HG02938 (cell line): ENCODE results near the gene HES7.

Experiments used
- ATAC-seq: cut with Tn5 transposase; IDR thresholded peaks from one replicate; pipeline ENCODE4 v1.9.1; 2021; ENCODE audit warnings: mild to moderate bottlenecking, moderate library complexity; ENCODE audit not compliant: unreplicated experiment

The HES7 gene

DNA sequence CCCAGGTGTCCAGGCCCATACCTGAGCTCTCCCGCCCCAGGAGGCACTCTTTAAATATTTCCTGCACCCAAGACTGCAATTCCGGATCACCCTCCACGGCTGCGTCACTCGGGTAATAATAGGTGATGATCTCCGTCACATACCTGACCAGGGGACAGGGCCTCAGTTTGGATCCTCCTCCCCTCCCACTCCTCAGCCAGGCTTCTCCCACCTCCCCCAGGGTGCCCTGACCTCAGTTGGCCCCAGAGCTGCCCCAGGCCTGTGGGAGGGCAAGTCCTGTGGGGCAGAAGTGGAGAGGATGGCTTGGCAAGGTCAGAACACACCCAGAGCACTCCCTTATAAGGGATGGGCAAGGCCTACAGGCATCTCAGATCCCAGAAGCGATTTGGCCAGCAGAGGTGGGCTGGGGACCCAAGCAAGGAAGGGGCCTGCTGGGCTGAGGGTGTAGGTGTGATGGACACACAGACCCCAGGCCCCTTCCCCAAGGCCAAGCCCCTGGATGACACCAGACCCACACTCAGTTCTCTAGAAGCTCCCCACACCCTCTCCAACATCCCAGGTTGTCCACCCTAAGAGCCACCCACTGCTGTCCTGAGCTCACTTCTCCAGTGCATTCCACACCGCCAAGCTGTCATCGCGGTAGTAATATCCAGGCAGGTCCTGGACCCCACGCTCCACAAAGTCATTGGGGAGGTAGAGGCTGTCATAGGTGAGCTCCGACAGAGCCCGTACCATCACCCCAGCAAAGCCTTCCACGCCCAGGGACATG lies 48.1 kb downstream of the HES7 start:
- no peak for ATAC-seq

- ATAC-seq = no peak
Measured at GRCh38 chr17:8075081-8075480, 48.8 kb downstream of the HES7 start.

GRCh38 chr17:8074554-8074953 lies 49.4 kb downstream of the HES7 start:
- ATAC-seq = no peak

GRCh38 chr17:8073627-8074484 lies 50.0 kb downstream of the HES7 start:
- no peak for ATAC-seq

DNA sequence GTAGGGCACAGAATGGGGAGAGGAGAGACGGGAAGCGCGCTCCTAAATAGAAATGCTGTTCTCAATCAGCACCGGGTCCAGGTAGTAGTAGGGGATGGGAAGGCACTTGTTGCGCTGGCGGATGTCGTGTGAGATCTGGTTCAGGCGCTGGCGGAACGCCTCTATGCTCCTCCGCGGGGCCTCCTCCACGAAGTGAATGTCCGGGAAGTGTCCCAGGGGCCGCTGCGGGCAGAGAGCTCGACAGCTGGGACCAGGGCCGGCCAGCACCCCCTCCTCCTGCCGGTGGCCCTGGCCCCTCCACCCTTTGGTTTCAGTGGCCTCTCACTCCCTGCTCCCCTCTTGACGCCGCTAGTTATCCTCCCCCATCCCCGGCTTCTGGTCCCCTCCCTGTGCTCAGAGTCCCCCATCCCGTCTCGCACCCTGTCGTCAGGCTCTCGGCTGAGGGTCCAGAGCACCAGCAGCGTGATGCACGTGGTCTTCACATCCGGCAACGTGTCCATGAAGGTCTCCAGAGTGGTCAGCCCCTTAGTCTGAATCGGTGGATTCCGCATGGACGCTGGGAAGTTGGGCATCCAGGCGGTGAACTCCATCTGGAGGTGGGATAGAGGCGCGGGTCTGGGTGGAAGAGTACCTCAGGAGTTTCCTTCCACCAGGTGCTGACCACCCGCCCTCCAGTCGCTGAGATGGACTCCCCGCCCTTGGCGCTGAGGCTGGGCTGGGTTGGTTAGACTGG lies 51.0 kb downstream of the HES7 start:
- no peak for ATAC-seq

DNA sequence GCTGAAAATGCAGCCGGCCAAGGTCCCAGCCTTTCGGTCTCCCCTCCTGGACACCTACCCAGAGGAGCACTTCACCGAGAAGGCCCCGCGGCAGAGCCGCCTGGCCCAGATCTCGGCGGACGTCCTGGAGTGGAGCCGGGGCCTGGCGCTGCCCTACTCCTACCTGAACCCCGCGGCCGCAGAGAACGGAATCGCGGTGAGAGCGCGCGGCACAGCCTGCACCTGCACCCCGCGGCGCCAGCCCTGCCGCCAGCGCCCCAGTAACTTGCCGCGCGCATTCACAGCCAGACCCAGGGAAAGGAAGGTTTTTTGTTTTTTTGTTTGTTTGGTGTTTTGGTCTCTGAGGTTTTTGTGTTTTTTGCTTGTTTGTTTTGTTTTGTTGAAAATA lies 51.6 kb downstream of the HES7 start:
- no peak for ATAC-seq

GRCh38 chr17:8071496-8071895 lies 52.4 kb downstream of the HES7 start:
- no peak for ATAC-seq
